Left ventricle myocardium inferior (tissue), 1 donor: ENCODE results near the gene BRIP1. TPM values are rescaled to one million over a fixed set of nuclear protein-coding genes. Genes with fewer than 3 reads are reported as not detected.
"Not testable (repeated sequence)": the region's sequence is repeated elsewhere in the genome, so short reads cannot be mapped to it uniquely, and the experiment has no call there.

Experiments used
- DNase-seq: peaks from one replicate; pipeline ENCODE4 v3.0.0-alpha.2; 2020
- H3K27ac ChIP-seq: fragments of 200-600 bp; replicated peaks from 2 replicates; pipeline ENCODE4 v1.8.0; 2021
- H3K27me3 ChIP-seq: fragments of 200-600 bp; 2 replicates; pipeline ENCODE4 v1.8.0; 2021; ENCODE audit warnings: low read depth
- H3K36me3 ChIP-seq: fragments of 200-600 bp; 2 replicates; pipeline ENCODE4 v1.8.0; 2021
- H3K4me1 ChIP-seq: fragments of 200-600 bp; 2 replicates; pipeline ENCODE4 v1.8.0; 2021
- H3K4me3 ChIP-seq: fragments of 200-600 bp; 2 replicates; pipeline ENCODE4 v1.8.0; 2021; ENCODE audit warnings: mild to moderate bottlenecking, moderate library complexity
- H3K9me3 ChIP-seq: fragments of 200-600 bp; replicated peaks from 2 replicates; pipeline ENCODE4 v1.8.0; 2021
- intact Hi-C: fragments of 100-400 bp; cut with micrococcal nuclease; formaldehyde crosslinking; loops from one replicate; pipeline ENCODE4 v1.11.0; 2022
- total RNA-seq: library from RNA; stranded (reverse); fragmentation: NEBNext Ultra II Directional; extraction: Animal tissue kit (Norgen Biotek cat#: 25700); gene quantifications from one replicate; pipeline ENCODE4 v1.2.1, GENCODE V29; 2021
- TF ChIP-seq, protein P1 (sequence below): fragments of 200-600 bp; IDR thresholded peaks from 2 replicates; pipeline ENCODE4 v1.8.0; 2021; ENCODE audit warnings: antibody characterized with exemption, mild to moderate bottlenecking, borderline replicate concordance
- donor health status: DM: no; HTN: yes; CAD: no; lungs with severe emphysema.

The BRIP1 gene
- total RNA-seq, 1 donor from 2014 or later = 0.22 TPM

DNA sequence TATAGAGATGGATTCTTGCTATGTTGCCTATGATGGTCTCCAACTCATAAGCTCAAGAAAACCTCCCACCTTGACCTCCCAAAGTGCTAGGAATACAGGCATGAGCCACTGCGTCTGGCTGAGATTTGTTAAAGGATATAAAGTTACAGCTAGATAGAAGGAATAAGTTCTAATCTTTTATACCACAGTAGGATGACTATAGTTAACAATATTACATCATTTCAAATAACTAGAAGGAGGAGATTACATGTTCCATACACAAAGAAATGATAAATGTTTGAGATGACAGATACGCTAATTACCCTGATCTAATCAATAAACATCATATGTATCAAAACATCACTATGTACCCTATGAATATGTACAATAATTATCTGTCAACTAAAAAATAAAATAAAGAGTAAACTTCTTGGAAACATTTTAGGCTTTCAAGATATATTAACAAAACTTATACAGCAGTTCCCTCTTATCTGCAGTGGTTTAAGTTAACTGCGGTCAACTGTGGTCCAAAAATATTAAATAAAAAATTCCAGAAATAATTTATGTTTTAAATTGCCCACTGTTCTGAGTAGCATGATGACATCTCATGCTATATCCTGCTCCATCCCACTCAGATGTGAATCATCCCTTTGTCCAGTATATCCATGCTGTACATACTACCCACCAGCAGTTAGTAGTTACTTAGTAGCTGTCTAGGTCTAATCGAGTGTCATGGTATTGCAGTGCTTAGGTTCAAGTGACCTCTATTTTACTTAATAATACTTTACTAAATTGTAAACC, 143.1 kb downstream of the BRIP1 start:
- no peaks in the 10 kb centered on the region for H3K27me3 ChIP-seq
- TF ChIP-seq, protein P1, sequence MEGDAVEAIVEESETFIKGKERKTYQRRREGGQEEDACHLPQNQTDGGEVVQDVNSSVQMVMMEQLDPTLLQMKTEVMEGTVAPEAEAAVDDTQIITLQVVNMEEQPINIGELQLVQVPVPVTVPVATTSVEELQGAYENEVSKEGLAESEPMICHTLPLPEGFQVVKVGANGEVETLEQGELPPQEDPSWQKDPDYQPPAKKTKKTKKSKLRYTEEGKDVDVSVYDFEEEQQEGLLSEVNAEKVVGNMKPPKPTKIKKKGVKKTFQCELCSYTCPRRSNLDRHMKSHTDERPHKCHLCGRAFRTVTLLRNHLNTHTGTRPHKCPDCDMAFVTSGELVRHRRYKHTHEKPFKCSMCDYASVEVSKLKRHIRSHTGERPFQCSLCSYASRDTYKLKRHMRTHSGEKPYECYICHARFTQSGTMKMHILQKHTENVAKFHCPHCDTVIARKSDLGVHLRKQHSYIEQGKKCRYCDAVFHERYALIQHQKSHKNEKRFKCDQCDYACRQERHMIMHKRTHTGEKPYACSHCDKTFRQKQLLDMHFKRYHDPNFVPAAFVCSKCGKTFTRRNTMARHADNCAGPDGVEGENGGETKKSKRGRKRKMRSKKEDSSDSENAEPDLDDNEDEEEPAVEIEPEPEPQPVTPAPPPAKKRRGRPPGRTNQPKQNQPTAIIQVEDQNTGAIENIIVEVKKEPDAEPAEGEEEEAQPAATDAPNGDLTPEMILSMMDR = no peak
- intact Hi-C loops = no loop called here

DNA sequence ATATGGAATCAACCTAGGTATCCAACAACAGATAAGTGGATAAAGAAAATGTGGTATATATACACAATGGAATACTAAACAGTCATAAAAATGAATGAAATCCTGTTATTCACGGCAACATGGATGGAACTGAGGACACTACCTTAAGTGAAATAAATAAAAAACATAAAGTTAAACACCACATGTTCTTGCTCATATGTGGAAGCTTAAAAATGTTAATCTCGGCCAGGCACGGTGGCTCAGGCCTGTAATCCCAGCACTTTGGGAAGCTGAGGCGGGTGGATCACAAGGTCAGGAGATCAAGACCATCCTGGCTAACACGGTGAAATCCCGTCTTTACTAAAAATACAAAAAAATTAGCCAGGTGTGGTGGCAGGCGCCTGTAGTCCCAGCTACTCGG, 144.1 kb downstream of the BRIP1 start:
- not testable (repeated sequence) for H3K4me3 ChIP-seq, DNase-seq

More for the DNA sequence above, 143.1 kb downstream of the BRIP1 start:
- Histone ChIP-seq H3K4me3 (no peak overlapping the region), H3K4me1 (no peaks in the 10 kb centered on the region), H3K9me3 (peaks cover 49% of the 10 kb centered on the region), H3K27ac (no peak overlapping the region), H3K36me3 (no peaks in the 10 kb centered on the region)
- no peak for DNase-seq

DNA sequence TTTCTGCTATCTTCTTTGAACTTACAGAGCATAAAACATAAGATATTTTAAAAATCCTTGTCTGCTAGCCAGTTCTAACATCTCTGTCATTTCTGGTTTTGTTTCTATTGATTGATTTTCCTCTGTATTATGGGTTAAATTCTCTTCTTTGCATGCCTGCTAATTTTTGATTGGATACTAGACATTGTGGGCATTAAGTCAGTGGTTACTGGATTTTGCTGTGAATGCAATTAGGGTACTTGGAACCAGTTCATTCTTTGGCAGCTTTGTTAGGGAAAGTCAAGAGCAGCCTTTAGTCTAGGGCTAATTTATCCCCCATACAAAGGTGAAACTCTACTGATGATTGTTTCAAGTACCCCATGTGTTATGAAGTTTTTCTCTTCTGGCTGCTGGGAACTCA, 145.3 kb downstream of the BRIP1 start:
- Histone ChIP-seq H3K4me3 (no peak overlapping the region), H3K27me3 (no peaks in the 10 kb centered on the region), H3K4me1 (no peaks in the 10 kb centered on the region), H3K36me3 (no peaks in the 10 kb centered on the region), H3K27ac (no peak overlapping the region), H3K9me3 (peaks cover 49% of the 10 kb centered on the region)
- TF ChIP-seq, protein P1 = no peak
- DNase-seq = no peak
- intact Hi-C loops = no loop called here

More for the DNA sequence above, 144.1 kb downstream of the BRIP1 start:
- H3K27me3 ChIP-seq, intact Hi-C loops, H3K27ac ChIP-seq, H3K4me1 ChIP-seq, H3K36me3 ChIP-seq: not testable (repeated sequence)
- H3K9me3 ChIP-seq = peaks cover 49% of the 10 kb centered on the region

DNA sequence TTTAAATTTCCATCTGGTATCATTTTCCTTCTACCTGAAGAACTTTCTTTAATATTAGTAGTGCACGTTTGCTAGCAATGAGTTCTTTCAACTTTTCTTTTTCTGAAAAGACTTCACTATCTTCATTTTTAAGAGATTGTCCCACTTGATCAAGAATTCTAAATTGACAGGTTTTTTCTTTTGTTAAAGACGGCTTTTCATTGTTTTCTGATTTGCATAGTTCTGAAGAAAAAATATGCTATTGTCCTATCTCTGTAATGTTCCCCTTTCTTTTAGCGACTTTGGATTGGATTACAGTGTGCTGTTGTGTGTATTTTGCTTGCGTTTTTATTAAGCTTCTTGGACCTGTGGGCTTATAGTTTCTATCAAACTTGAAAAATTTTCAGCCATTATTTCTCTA, 146.0 kb downstream of the BRIP1 start:
- no peak for DNase-seq
- no peaks in the 10 kb centered on the region for H3K36me3 ChIP-seq
- peaks cover 49% of the 10 kb centered on the region for H3K9me3 ChIP-seq
- no peak overlapping the region for H3K4me3 ChIP-seq
- no peaks in the 10 kb centered on the region for H3K27me3 ChIP-seq
- H3K27ac ChIP-seq = no peak overlapping the region
- TF ChIP-seq, protein P1 = no peak
- intact Hi-C loops = no loop called here
- no peaks in the 10 kb centered on the region for H3K4me1 ChIP-seq

DNA sequence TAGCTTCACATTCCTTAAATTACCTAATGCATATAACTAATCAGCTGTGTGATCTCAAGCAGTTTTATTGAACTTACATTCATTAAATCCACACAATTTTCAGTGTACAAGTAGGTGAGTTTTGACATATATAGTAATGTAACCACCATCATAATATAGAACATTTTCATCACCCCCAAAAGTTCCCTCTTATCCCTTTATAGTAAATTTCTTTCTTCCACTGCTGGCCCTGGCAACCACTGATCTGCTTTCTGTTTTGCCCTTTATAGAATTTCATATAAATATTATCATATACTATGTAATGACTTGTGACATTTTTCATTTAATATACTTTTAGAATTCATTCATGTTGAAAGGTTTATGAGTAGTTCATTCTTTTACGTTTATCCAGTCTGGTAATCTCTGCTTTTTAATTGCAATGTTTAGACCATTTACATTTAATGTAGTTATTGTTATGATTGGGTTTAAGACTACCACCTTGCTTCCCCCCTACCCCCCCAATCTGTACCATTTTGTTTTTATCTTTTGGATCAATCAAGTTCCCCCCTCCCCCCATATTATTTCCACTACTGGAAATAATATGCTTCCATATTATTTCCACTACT, 147.0 kb downstream of the BRIP1 start:
- intact Hi-C loops = no loop called here

More for the DNA sequence above, 147.0 kb downstream of the BRIP1 start:
- Histone ChIP-seq H3K27ac (no peak overlapping the region), H3K4me1 (no peaks in the 10 kb centered on the region), H3K36me3 (no peaks in the 10 kb centered on the region), H3K27me3 (no peaks in the 10 kb centered on the region), H3K4me3 (no peak overlapping the region), H3K9me3 (peaks cover 49% of the 10 kb centered on the region)
- DNase-seq = no peak
- TF ChIP-seq, protein P1 = no peak
